Activated T-helper 1 cell treated with anti-CD3 and anti-CD28 coated beads, Interleukin-2, amount 50 U/mL, for 16 hours (primary cell): ENCODE data around the gene EVX2.

Experiments used
- DNase-seq, 2 donors: peaks; one replicate each; pipeline ENCODE4 v3.0.0-alpha.2; 2020; ENCODE audit warnings: low read depth in 1 of 2, low spot score in 1 of 2

Gene EVX2

DNA sequence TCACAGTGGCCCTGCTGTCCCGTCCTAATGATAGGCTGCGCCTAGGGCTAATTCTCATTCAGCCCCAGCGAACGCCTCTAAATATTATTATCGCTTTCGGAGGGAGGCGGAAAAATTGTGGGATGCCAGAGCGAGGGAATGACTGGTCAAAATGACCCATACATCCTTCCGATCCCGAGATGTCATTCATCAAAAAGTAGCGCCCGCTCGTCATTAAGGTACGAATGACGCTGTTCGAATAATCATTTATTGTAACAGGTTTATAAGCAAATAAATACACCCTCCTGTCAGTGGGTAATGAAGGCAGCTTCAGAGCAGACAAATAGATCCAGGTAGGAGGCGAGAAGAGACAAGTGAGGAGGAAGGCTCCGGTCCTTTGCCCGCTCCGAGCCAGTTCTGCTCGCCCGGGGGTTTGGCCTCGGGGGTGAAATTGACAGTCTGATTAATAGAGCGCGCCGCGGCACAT lies at the start of gene EVX2:
Gene EVX2 (minus strand): TSS at position 167 of the 466 bp plus-strand sequence. CDS start 186 bp downstream, outside the sequence.
- no peak for DNase-seq

- no peak for DNase-seq
These were observed 49.6 kb upstream of the EVX2 start for GRCh38 chr2:176133389-176133788.

DNA sequence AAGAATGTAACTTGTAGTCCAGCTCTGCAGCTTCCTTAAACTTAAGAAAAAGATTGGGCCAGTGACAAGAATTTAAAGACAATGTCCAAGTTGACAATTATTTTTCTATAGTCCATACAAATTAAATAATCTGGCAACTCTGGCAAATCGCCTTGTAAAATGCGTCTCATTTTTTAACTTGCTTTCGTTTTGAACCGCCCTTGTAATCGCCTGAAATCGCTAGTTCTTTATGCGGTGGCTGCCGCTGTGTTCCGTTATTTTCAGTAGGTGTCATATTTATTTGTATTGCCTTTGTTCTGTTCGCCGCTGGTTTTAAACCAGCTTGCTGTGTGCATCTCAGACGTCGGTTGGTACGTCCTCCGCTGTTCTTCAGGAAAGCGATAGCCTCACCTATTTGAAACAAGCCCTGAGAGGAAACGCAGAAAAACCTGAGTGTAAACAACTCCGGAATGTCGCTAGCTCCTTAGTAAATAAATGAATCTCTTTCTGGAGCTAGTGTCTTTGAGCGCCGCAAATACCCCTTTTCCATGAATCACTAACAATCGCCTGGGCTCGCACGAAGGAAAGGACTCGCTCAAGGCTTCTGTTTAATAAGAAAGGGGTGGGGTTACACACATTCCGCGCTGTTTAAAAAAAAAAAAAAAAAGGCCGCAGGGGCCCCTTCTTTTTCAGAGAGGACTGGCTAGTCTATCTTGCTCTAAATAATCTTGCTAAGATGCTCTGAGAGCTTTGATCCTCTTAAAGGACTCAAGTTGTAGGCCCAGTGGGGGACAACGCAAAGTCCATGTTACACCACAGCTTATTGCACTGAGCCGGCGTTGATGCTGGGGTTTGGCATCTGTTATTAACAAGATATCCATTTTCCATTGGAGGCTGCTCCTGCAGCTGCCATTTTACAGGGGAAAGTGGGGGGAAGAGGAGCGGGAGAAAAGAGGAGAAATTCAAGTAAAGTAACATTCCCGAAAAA lies 48.7 kb upstream of the EVX2 start:
- no peak for DNase-seq

DNA sequence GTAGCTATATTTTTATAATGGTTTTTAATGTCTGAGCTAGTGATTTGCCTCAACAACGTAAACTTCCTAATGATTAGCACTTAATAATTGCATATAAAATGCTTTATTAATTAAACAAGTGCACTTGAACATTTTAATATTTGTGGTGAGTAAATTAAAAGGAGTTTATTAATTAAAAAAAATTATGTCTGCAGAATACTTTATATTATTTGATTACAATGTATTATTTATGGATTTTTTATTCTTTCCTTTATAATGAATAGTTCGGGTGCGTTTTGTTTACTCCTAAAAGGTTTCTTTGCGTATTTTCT lies 48.0 kb upstream of the EVX2 start:
- DNase-seq = no peak

- DNase-seq = no peak
These were observed 47.4 kb upstream of the EVX2 start for GRCh38 chr2:176130957-176131847.

DNA sequence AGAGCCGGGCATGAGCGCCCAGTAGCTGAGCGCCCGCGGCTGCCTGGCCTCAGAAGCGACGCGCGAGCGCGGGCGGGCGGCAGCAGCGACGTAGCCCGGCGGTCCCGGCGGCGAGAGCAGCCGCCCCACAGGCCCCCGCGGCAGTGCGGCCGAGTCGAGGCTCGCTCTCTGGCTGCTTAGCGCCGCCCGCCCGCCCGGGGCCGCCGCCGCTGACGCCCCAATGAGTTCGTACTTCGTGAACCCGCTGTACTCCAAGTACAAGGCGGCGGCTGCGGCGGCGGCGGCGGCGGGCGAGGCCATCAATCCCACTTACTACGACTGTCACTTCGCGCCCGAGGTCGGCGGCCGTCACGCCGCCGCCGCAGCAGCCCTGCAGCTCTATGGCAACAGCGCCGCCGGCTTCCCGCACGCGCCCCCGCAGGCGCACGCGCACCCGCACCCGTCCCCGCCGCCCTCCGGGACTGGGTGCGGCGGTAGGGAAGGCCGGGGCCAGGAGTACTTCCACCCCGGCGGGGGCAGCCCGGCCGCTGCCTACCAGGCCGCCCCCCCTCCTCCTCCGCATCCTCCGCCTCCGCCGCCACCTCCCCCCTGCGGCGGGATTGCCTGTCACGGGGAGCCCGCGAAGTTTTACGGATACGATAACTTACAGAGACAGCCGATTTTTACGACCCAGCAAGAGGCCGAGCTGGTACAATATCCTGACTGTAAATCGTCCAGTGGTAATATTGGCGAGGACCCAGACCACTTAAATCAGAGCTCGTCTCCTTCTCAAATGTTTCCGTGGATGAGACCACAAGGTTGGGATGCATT lies 46.6 kb upstream of the EVX2 start:
- DNase-seq = no peak

DNA sequence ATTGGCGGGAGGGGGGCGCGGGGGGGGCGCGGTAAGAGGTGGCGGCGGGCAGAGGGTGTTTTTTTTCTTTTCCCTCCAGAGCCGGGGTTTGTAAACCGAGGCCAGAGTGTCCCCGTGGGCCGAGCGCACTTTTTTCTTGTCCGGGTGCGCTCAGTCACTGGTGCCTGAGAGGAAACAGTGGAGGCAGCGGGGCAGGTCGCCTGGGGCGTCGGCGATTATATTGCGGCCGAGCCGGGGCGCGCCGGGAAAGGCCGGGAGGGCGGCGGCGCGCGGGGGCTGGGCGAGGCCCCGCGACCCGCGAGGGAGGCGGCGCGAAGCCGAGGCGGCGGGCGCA lies 46.0 kb upstream of the EVX2 start:
- DNase-seq = no peak

- DNase-seq = no peak
These were observed 45.4 kb upstream of the EVX2 start, which contains the start of gene HOXD8 for GRCh38 chr2:176128982-176129796. Gene HOXD8, plus strand, starts transcription at chr2:176129705. Its CDS starts 662 bp downstream, at chr2:176130367.

GRCh38 chr2:176128172-176128981 lies 44.6 kb upstream of the EVX2 start:
- no peak for DNase-seq

GRCh38 chr2:176127774-176128072 lies 44.0 kb upstream of the EVX2 start:
- no peak for DNase-seq

DNA sequence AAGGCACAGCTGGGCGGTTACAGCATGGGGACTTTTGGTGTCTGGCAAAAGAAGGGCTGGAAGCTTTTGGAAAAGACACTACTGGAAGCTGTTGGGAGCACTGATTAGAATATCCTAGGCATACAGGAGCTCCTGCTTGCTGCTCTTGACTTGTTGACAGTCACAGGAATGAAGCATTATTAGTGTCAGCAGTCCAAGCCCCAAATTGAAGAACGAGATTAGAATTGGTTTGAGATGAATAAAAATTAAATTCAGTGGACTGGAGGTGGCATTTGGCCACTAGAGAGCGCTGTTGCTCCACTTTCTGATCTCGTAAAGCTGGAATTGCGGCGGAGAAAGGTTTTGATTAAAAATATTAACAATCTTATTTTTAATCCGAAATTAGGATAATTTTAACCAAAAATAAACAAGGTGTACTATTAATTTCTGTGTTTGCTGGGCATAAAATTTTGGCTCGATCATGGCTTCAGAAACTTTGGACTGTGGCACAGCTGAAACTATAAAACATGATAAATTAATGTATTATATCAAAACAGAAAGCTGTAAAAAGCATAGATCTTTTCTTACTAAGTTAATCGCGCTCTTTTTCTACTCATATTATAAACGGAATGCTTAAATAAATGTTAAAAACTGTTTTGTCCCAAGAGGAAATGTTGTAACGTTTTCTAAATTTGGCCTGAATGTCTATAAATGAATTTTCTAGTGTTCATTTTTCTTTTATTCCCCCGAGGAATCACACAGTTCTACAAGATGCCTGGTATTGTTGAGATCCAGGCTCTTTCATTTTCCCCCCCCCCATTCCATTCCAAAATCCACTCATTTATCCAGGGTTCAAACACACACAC lies 43.4 kb upstream of the EVX2 start:
- DNase-seq = peak; percentile 47 to 54

- DNase-seq = no peak
These were observed 42.0 kb upstream of the EVX2 start for GRCh38 chr2:176125772-176126054.

- DNase-seq = no peak
These were observed 41.4 kb upstream of the EVX2 start for GRCh38 chr2:176124947-176125771.

DNA sequence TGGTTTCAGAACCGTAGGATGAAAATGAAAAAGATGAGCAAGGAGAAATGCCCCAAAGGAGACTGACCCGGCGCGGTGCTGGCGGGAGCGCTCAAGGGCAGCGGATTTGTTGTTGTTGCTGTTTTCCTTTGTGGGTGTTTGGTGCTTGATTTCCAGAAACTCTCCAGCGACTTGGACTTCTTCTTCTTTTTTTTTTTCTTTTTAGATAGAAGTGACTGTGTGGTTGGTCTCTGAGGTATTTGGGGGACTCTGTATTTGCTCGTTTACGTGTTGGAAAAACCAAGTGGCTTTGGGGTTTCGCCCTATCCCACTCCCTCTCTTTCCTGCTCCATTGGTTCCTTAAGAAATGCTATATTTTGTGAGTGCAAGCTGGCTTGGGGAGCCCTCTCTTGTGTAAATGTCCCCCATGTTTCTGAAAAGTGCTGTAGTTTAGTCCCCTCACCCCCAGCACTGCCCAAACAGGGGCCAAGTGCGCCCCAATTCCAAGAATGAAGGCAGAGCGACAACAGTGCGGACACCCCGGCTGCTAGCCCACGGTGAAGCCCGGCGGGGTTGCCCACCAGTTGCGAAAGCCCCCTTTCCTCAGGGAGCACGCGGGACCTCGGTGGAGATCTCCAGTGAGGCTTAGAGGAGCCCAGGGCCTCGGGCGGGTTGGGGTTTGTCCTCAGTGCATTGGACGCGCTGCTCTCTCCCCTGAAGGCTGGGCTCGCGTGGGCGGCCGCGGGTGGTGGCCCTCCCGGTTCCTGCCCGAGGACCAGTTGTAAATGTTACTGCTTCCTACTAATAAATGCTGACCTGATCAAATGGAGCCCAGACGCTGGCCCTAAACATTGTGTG lies 40.6 kb upstream of the EVX2 start:
- no peak for DNase-seq

GRCh38 chr2:176123411-176124109 lies 39.8 kb upstream of the EVX2 start:
- no peak for DNase-seq

- no peak for DNase-seq
These were observed 39.1 kb upstream of the EVX2 start, which contains the start of gene HOXD9 for GRCh38 chr2:176122683-176123410. Gene HOXD9, plus strand, starts transcription at chr2:176122719. Its CDS starts 50 bp downstream, at chr2:176122769.
